GM23248 (cell line): Measurements from ENCODE around the gene CFAP54. TPM values are rescaled to one million over a fixed set of nuclear protein-coding genes. Genes with fewer than 3 reads are reported as not detected.
"Not testable (repeated sequence)": the region's sequence is repeated elsewhere in the genome, so short reads cannot be mapped to it uniquely, and the experiment has no call there.

Experiments used
- DNase-seq: peaks from one replicate; pipeline ENCODE4 v3.0.0-alpha.2; 2015
- H2AFZ ChIP-seq: fragments of 200-600 bp; sonication (generic); 2 replicates; pipeline ENCODE4 v1.6.1; 2016; ENCODE audit warnings: antibody characterized with exemption
- H3F3A ChIP-seq: fragments of 200-600 bp; sonication (generic); 2 replicates; pipeline ENCODE4 v1.6.1; 2016; ENCODE audit warnings: mild to moderate bottlenecking, antibody characterized with exemption, mixed run types; ENCODE audit not compliant: insufficient read depth
- H3K27ac ChIP-seq: fragments of 200-600 bp; sonication (generic); 2 replicates; pipeline ENCODE4 v1.5.1; 2016; ENCODE audit warnings: mild to moderate bottlenecking
- H3K27me3 ChIP-seq: fragments of 200-600 bp; sonication (generic); replicated peaks from 2 replicates; pipeline ENCODE4 v1.6.1; 2016; ENCODE audit warnings: mild to moderate bottlenecking; ENCODE audit not compliant: insufficient read depth
- H3K36me3 ChIP-seq: fragments of 200-600 bp; sonication (generic); 2 replicates; pipeline ENCODE4 v1.6.1; 2016; ENCODE audit warnings: low read depth, mild to moderate bottlenecking
- H3K4me1 ChIP-seq: fragments of 200-600 bp; sonication (generic); 2 replicates; pipeline ENCODE4 v1.6.1; 2016; ENCODE audit warnings: mild to moderate bottlenecking; ENCODE audit not compliant: insufficient read depth
- H3K4me2 ChIP-seq: fragments of 200-600 bp; sonication (generic); one replicate; pipeline ENCODE4 v1.6.1; 2016; ENCODE audit warnings: mild to moderate bottlenecking; ENCODE audit not compliant: unreplicated experiment
- H3K4me3 ChIP-seq: fragments of 200-600 bp; sonication (generic); 2 replicates; pipeline ENCODE4 v1.5.1; 2016; ENCODE audit warnings: mild to moderate bottlenecking
- H3K79me2 ChIP-seq: fragments of 200-600 bp; sonication (generic); 2 replicates; pipeline ENCODE4 v1.6.1; 2016; ENCODE audit warnings: mild to moderate bottlenecking; ENCODE audit not compliant: insufficient read depth
- H3K9ac ChIP-seq: fragments of 200-600 bp; sonication (generic); 2 replicates; pipeline ENCODE4 v1.6.1; 2016; ENCODE audit warnings: mild to moderate bottlenecking
- H3K9me2 ChIP-seq: fragments of 200-600 bp; sonication (generic); 2 replicates; pipeline ENCODE4 v1.6.1; 2016; ENCODE audit warnings: mixed run types, mild to moderate bottlenecking, moderate library complexity; ENCODE audit not compliant: insufficient read depth
- H3K9me3 ChIP-seq: fragments of 200-600 bp; sonication (generic); one replicate; pipeline ENCODE4 v1.6.1; 2017; ENCODE audit warnings: low read depth
- H4K20me1 ChIP-seq: fragments of 200-600 bp; sonication (generic); 2 replicates; pipeline ENCODE4 v1.6.0; 2016; ENCODE audit not compliant: insufficient read depth
- EZH2 ChIP-seq: fragments of 200-600 bp; sonication (generic); IDR thresholded peaks from 2 replicates; pipeline ENCODE4 v1.6.1; 2018; ENCODE audit warnings: antibody characterized with exemption, mild to moderate bottlenecking; ENCODE audit not compliant: insufficient read depth, poor library complexity, severe bottlenecking
- EZH2phosphoT487 ChIP-seq: fragments of 200-600 bp; sonication (generic); IDR thresholded peaks from 2 replicates; pipeline ENCODE4 v1.6.1; 2018; ENCODE audit warnings: antibody characterized with exemption, moderate library complexity, mild to moderate bottlenecking, low read depth; ENCODE audit not compliant: insufficient read depth
- WGBS, 2 experiments: methylation state at CpG; one replicate each; pipeline ENCODE4 v1.1.6; 2015 to 2017; ENCODE audit warnings: low lambda C conversion rate in 2 of 2, low coverage in 1 of 2; ENCODE audit errors: missing lambda C conversion rate in 2 of 2; 5-methylcytosine and 5-hydroxymethylcytosine counted together
- in situ Hi-C: fragments of 300-500 bp; cut with MboI; formaldehyde crosslinking; loops from 2 replicates; pipeline ENCODE4 v1.15.0; 2020
- polyA plus RNA-seq: library from polyadenylated mRNA; unstranded; fragments of >200 nt; fragmentation: Nextera tagmentation; extraction: Ambion mirVana; gene quantifications from 2 replicates; pipeline ENCODE4 v1.2.1, GENCODE V29; 2016
- total RNA-seq: library from RNA; depleted of rRNA; stranded (reverse); fragments of >200 nt; shearing (Covaris generic); gene quantifications from 2 replicates; pipeline ENCODE4 v1.2.3, GENCODE V29; 2014

CFAP54 gene
- total and polyA plus RNA-seq, 2 experiments from 2014 or later, result 0.32 to 1.2 TPM

DNA sequence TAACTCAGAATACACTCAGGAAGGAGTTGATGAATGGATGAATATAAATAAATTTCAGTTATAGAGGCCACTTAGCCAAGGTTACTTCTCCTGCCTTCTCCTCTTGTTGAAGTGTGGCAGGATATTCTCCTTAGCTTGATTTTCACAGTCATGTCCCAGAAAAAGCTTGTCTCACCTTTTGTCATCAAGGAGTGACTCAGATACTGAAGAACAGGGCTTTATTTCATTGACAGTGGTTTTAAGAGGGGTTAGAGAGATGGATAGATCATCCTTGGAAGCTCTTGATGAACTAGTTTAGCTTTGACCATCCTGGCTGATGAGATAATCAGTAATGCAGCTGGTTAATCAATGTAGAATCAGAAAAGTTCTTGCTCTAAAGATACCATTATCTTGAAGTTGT is 35.0 kb upstream of the CFAP54 start:
- no peaks in the 10 kb centered on the region for H4K20me1 ChIP-seq
- H3K4me3 ChIP-seq, result no peak overlapping the region
- no peaks in the 10 kb centered on the region for H3K79me2 ChIP-seq
- H2AFZ ChIP-seq, result no peak overlapping the region; the same call in 1 of the 2 replicates
- DNase-seq, result peak; percentile 13
- in situ Hi-C loops, result no loop called here
- H3K9ac ChIP-seq, result no peak overlapping the region
- H3K36me3 ChIP-seq, result no peaks in the 10 kb centered on the region
- H3K27ac ChIP-seq, result no peak overlapping the region
- no peaks in the 10 kb centered on the region for H3K9me2 ChIP-seq
- H3K4me1 ChIP-seq, result no peaks in the 10 kb centered on the region
- no peaks in the 10 kb centered on the region for H3K9me3 ChIP-seq
- H3K27me3 ChIP-seq, result no peaks in the 10 kb centered on the region
- no peaks in the 10 kb centered on the region for H3F3A ChIP-seq
- no peak overlapping the region for H3K4me2 ChIP-seq
- TF ChIP-seq EZH2 (no peak), EZH2phosphoT487 (no peak)

DNA sequence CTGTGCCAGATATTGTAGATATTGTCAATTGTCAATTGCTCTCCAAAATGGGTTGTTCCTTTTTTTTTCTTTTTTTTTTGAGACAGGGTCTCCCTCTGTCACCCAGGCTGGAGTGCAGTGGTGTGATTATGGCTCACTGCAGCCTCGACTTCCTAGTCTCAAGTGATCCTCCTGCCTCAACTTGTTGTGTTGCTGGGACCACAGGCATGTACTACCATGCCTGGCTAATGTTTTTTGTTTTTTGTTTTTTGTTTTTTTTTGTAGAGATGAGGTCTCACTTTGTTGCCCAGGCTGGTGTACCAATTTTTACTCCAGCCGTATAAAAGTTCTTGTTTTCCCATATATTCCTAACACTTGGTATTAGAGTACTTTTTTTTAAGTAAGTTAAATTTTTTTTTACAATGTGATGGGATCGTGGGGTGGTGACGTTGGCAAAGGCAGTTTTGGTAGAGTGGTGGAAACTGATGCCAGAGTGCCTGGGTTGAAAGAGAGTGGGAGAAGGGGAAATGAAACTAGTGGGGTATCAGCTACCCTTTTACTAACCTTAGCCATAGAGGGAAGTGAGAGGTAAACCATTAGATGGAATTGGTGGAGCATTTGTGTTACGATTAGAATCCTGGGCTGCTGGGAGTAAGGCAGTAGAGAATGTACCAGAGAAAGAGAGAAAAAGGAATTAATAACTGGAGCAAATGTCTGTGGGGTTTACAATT is 33.0 kb upstream of the CFAP54 start:
- DNase-seq, result no peak
- H3K9me2 ChIP-seq, result no peaks in the 10 kb centered on the region
- H3K4me1 ChIP-seq, result no peaks in the 10 kb centered on the region
- TF ChIP-seq EZH2 (no peak), EZH2phosphoT487 (no peak)
- in situ Hi-C loops, result no loop called here
- no peaks in the 10 kb centered on the region for H3K27me3 ChIP-seq
- no peaks in the 10 kb centered on the region for H3F3A ChIP-seq
- no peak overlapping the region for H3K4me2 ChIP-seq
- no peak overlapping the region for H3K4me3 ChIP-seq
- no peak overlapping the region for H2AFZ ChIP-seq
- no peaks in the 10 kb centered on the region for H3K9me3 ChIP-seq
- 83 to 84% methylated on average over 5 of the region's 5 CpGs for WGBS, 2 experiments
- no peaks in the 10 kb centered on the region for H3K36me3 ChIP-seq
- no peaks in the 10 kb centered on the region for H3K79me2 ChIP-seq
- no peak overlapping the region for H3K9ac ChIP-seq
- no peaks in the 10 kb centered on the region for H4K20me1 ChIP-seq
- H3K27ac ChIP-seq, result no peak overlapping the region

DNA sequence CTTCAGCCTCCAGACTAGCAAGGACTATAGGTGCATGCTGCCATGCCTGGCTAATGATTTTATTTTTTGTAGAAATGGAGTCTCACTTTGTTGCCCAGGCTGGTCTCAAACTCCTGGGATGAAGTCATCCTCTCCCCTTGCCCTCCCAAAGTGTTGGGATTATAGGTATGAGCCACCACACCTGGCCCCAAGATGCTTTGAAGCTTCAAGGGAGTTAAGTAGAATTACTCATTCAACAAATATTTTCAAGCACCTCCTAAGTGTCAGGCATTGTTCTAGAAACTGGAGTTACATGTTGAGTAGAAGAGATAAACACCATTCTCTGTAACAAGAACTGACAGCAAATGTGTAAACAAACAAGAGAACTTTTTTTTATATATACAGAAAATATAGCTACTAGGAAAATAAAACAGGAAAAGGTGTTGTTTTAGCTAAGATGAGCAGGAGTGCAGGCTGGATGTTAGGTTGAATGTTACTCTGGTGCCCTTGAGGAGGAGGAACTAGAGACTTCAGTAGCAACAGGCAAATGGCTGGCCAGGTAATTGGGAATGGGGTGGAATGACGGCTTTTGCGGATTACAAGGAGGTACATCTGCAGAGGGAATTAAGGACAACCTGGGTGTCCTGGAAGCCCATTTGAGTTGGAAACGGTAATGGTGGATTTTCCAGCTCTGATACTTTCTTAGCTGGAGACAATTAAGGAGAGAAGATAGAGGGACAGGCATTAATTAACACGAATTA is 32.0 kb upstream of the CFAP54 start:
- Histone ChIP-seq H3K9me3 (no peaks in the 10 kb centered on the region), H3K27ac (no peak overlapping the region), H3K4me1 (no peaks in the 10 kb centered on the region), H2AFZ (no peak overlapping the region), H3K79me2 (no peaks in the 10 kb centered on the region), H3K4me3 (no peak overlapping the region), H3K4me2 (no peak overlapping the region), H3K9me2 (no peaks in the 10 kb centered on the region), H3F3A (no peaks in the 10 kb centered on the region), H3K27me3 (no peaks in the 10 kb centered on the region), H3K9ac (no peak overlapping the region), H4K20me1 (no peaks in the 10 kb centered on the region), H3K36me3 (no peaks in the 10 kb centered on the region)
- in situ Hi-C loops, result no loop called here
- 96 to 97% methylated on average over 4 of the region's 4 CpGs for WGBS, 2 experiments
- TF ChIP-seq EZH2phosphoT487 (no peak), EZH2 (no peak)
- DNase-seq, result no peak

DNA sequence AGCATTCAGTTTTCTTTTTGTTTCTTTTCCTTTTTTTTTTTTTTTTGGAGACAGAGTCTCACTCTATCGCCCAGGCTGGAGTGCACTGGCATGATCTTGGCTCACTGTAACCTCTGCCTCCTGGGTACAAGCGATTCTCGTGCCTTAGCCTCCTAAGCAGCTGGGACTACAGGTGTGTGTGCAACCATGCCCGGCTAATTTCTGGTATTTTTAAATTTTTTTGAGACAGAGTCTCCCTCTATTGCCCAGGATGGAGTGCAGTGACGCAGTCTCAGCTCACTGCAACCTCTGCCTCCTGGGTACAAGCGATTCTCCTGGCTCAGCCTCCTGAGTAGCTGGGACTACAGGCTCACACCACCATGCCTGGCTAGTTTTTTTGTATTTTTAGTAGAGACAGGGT is 30.1 kb upstream of the CFAP54 start:
- H3K9ac ChIP-seq, H3K9me2 ChIP-seq, in situ Hi-C loops, H3K4me2 ChIP-seq, H2AFZ ChIP-seq, DNase-seq, H3K79me2 ChIP-seq, H3K4me3 ChIP-seq, H3K27me3 ChIP-seq, H3K4me1 ChIP-seq, H3F3A ChIP-seq, H3K9me3 ChIP-seq, H3K36me3 ChIP-seq, H3K27ac ChIP-seq, H4K20me1 ChIP-seq: not testable (repeated sequence)
- 82 to 85% methylated on average over 6 of the region's 6 CpGs for WGBS, 2 experiments
